Effector memory CD4-positive, alpha-beta T cell (primary cell): ENCODE measurements around the gene MYL10.

Source experiments
- DNase-seq, 3 donors: peaks; one replicate each; pipeline ENCODE4 v3.0.0-alpha.2; 2020
- H3K27ac ChIP-seq: 2 replicates; pipeline ENCODE4 v1.7.0; 2013; ENCODE audit warnings: mild to moderate bottlenecking, low read length, moderate library complexity; ENCODE audit not compliant: insufficient read depth, poor library complexity, severe bottlenecking
- H3K27me3 ChIP-seq: replicated peaks from 2 replicates; pipeline ENCODE4 v1.7.0; 2013; ENCODE audit warnings: mild to moderate bottlenecking, low read length; ENCODE audit not compliant: insufficient read depth, control insufficient read depth, poor library complexity, severe bottlenecking
- H3K36me3 ChIP-seq: 2 replicates; pipeline ENCODE4 v1.7.0; 2013; ENCODE audit warnings: mild to moderate bottlenecking, low read length, moderate library complexity; ENCODE audit not compliant: control insufficient read depth, insufficient read depth
- H3K4me1 ChIP-seq: 2 replicates; pipeline ENCODE4 v1.7.0; 2013; ENCODE audit warnings: low read length, mild to moderate bottlenecking; ENCODE audit not compliant: control insufficient read depth, insufficient read depth, poor library complexity, severe bottlenecking
- H3K4me3 ChIP-seq: 2 replicates; pipeline ENCODE4 v1.7.0; 2013; ENCODE audit warnings: low read length, low read depth, mild to moderate bottlenecking; ENCODE audit not compliant: insufficient read depth, poor library complexity, severe bottlenecking
- H3K9me3 ChIP-seq: 2 replicates; pipeline ENCODE4 v1.7.0; 2013; ENCODE audit warnings: mild to moderate bottlenecking, low read length, moderate library complexity; ENCODE audit not compliant: control insufficient read depth

MYL10 gene

GRCh38 chr7:101634196-101634717 is 5.2 kb upstream of the MYL10 start:
- Histone ChIP-seq H3K4me1 (no peaks in the 10 kb centered on the region), H3K4me3 (no peak overlapping the region)

DNA sequence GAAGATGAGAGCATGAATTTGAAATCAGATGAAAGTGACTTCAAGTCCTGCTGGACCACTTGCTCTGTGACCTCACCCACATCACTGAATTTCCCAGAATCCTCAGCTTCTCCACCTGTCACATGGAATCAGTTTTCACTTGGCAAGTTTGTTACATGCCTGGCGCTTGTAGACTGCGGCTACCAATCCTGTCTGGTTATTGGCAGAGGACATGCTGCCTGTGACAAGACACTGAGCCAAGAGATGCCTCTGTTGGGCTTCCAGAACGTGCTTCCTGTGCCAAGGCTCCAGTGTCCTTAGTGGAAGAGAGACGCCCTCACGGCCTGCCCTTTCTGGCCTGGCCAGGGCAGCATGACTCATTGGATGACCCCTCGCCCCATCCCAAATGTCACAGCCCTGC is 4.4 kb upstream of the MYL10 start:
- Histone ChIP-seq H3K4me3 (no peak overlapping the region), H3K36me3 (no peaks in the 10 kb centered on the region), H3K27ac (no peak overlapping the region), H3K4me1 (no peaks in the 10 kb centered on the region), H3K27me3 (no peaks in the 10 kb centered on the region), H3K9me3 (no peaks in the 10 kb centered on the region)
- DNase-seq: no peak

More at GRCh38 chr7:101634196-101634717, 5.2 kb upstream of the MYL10 start:
- no peaks in the 10 kb centered on the region for H3K9me3 ChIP-seq
- DNase-seq: no peak
- no peaks in the 10 kb centered on the region for H3K27me3 ChIP-seq
- H3K27ac ChIP-seq: no peak overlapping the region
- H3K36me3 ChIP-seq: no peaks in the 10 kb centered on the region

- H3K27me3 ChIP-seq: no peaks in the 10 kb centered on the region
Observed at GRCh38 chr7:101632641-101633040, 3.5 kb upstream of the MYL10 start.

DNA sequence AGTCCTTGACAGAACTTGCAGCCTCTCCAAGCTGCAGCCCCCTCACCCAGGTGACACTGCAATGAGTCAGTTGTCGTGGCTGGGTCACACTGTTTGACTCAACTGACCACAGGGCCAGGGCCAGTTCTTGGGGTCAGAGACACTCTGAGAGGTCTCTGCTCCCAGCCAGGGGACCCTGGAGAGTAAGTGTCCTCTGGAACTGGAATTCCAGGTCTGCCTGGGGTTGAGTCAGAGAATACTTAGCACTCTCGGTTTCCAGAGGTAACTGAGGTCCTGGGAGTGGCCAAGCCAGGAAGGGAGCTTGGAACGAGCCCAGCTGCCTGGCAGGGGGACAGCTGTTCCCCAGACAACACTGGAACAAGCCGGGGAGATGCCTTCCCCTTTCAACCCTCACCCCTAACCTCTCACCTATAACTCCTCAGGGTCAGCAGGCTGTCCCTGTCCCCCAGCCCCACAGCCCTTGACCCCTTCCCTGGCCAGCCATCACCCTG is 2.2 kb upstream of the MYL10 start:
- H3K9me3 ChIP-seq: no peaks in the 10 kb centered on the region
- no peak overlapping the region for H3K4me3 ChIP-seq
- DNase-seq: no peak
- no peaks in the 10 kb centered on the region for H3K36me3 ChIP-seq
- H3K27ac ChIP-seq: no peak overlapping the region
- no peaks in the 10 kb centered on the region for H3K27me3 ChIP-seq
- H3K4me1 ChIP-seq: no peaks in the 10 kb centered on the region

More at GRCh38 chr7:101632641-101633040, 3.5 kb upstream of the MYL10 start:
- DNase-seq: no peak
- Histone ChIP-seq H3K27ac (no peak overlapping the region), H3K4me3 (no peak overlapping the region), H3K36me3 (no peaks in the 10 kb centered on the region), H3K9me3 (no peaks in the 10 kb centered on the region), H3K4me1 (no peaks in the 10 kb centered on the region)

- H3K4me3 ChIP-seq: no peak overlapping the region
- no peaks in the 10 kb centered on the region for H3K9me3 ChIP-seq
- DNase-seq: no peak
- no peak overlapping the region for H3K27ac ChIP-seq
- no peaks in the 10 kb centered on the region for H3K4me1 ChIP-seq
- H3K27me3 ChIP-seq: no peaks in the 10 kb centered on the region
- no peaks in the 10 kb centered on the region for H3K36me3 ChIP-seq
Observed at GRCh38 chr7:101630591-101630990, 1.5 kb upstream of the MYL10 start.

DNA sequence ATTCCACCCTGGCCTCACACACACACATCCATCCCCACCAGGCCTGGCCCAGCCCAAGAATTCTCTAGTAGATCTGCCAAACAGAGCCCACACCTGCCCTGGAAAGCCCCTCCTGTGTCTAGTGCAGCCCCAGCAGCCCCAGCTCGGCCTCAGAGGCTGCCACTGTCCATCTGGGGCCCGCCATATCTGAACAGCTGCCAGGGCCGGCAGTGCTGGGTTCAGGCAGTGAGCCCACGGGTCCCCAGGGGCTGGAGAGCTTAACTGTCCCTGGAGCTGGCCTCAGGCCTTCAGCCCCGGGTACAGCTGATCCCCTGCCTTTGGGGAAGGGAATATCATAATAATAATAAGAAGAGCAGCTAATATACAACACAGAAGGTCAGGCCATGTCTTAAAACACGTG is 574 bp downstream of the MYL10 start:
- DNase-seq: no peak
- Histone ChIP-seq H3K4me3 (no peak overlapping the region), H3K36me3 (no peaks in the 10 kb centered on the region), H3K9me3 (no peaks in the 10 kb centered on the region), H3K27me3 (no peaks in the 10 kb centered on the region), H3K27ac (no peak overlapping the region), H3K4me1 (no peaks in the 10 kb centered on the region)

- H3K9me3 ChIP-seq: no peaks in the 10 kb centered on the region
- H3K4me1 ChIP-seq: no peaks in the 10 kb centered on the region
- H3K4me3 ChIP-seq: no peak overlapping the region
- H3K27ac ChIP-seq: no peak overlapping the region
- no peak for DNase-seq
- H3K36me3 ChIP-seq: no peaks in the 10 kb centered on the region
- H3K27me3 ChIP-seq: no peaks in the 10 kb centered on the region
Observed at GRCh38 chr7:101626758-101627157, 2.3 kb downstream of the MYL10 start.

GRCh38 chr7:101626069-101626671 is 2.9 kb downstream of the MYL10 start:
- no peak overlapping the region for H3K4me3 ChIP-seq
- DNase-seq: no peak
- no peak overlapping the region for H3K27ac ChIP-seq
- no peaks in the 10 kb centered on the region for H3K36me3 ChIP-seq
- no peaks in the 10 kb centered on the region for H3K4me1 ChIP-seq
- H3K9me3 ChIP-seq: no peaks in the 10 kb centered on the region
- H3K27me3 ChIP-seq: no peaks in the 10 kb centered on the region

GRCh38 chr7:101625031-101625791 is 3.9 kb downstream of the MYL10 start:
- Histone ChIP-seq H3K36me3 (no peaks in the 10 kb centered on the region), H3K4me1 (no peaks in the 10 kb centered on the region), H3K27me3 (no peaks in the 10 kb centered on the region), H3K9me3 (no peaks in the 10 kb centered on the region), H3K27ac (no peak overlapping the region), H3K4me3 (no peak overlapping the region)
- no peak for DNase-seq
